ENCODE results near the gene SEZ6L2.
A peak's percentile ranks its signal among the peaks of the same experiment; 100 is the strongest.
"Not testable (repeated sequence)": the region's sequence is repeated elsewhere in the genome, so short reads cannot be mapped to it uniquely, and the experiment has no call there.

Gene SEZ6L2

DNA sequence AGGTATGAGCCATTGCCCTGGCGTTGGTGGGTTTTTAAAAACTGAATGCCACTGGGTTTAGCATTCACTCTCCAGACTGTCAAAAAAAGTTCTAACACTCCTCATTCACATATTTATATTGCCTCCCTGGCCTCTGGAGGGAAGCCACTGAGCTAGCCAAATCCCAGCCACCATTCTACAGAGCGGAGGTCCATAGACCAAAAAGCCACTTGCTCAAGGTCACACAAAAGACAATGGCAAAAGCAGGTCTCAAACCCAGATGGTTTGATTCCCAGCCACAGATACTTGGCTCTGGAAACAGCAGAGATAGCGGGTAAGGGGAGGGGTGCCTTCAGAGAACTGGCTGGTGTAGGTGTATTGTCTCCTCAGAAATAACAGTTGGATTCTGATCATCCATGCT is 18.3 kb downstream of the SEZ6L2 start:
- DNase-seq = no peak

DNA sequence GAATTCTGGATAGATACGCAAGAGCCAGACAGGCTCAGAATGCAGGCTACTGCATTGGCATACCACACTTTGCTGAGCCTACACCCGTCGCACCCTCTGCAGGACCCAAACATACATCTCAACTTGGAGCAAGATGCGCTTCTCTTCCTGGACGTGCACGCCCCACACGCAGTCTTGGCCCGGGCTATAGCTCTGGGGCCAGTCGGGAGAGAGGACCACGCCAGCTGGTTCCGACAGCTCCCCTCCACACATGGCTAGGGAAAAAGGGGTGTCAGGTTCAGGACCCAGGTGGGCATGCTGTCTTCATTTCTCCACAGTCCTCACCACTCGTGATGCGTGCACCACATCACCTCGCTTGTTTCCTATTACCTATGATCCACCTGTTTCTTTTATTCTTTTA is 21.2 kb downstream of the SEZ6L2 start:
- no peak for DNase-seq

DNA sequence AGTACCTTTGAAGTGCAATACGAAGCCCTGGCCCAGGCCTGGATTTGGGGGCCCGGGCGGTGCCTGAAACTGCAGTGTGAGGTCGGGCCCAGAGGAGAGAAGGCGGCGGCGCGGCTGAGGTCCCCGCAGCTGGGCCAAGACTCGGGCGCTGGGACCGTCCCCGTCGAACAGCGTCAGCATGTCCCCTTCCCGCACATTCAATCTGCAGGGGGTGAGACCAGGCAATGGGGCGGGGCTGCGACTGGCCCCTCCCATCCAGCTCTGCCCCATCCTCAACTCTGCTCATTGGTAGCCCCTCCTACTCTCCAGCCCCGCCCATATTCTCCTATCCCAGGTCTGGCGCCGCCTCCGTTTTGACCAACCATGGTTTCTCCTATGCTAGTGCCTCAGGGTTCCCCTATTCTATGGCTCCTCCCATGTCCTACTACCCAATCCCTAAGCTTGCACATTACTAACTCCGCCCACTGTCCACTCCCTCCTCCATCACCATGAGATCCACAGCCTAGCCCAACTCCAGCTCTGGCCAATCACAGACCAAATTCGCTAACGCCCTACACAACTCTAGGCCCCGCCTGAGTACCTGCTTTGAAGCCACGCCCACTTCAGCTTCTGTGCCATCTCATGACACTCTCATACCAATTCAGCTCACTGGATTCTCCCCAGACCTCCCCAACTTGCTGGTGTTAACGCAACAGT is 21.9 kb downstream of the SEZ6L2 start:
- peak; percentile 92 for DNase-seq

DNA sequence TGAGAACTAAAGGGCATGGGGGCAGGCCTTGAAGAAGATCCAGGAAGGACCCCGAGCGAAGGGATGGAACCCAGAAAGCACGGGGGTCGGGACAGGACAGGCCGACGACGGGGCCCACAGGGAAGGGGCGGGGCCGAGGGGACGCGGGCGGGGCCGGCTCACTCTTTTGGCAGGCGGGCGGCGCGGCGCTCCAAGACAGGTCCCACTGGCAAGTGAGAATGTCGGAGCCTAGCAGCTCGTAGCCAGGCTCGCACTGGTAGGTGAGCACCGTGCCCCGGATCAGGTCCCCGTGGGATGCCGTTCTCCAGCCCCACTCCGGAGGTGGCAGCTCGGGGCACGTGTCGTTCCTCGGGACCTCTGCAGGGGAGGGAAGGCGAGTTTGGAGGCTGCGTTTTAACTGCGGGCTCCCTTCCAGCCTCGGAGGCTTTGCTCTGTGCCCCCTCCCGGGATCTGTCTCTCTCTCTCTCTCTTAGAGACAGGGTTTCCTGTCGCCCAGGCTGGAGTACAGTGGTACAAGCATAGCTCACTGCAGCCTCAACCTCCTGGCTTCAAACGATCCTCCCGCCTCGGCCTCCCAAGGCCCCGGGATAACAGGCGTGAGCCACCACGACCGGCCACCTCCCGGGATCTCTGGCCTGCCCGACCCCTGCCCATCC is 22.6 kb downstream of the SEZ6L2 start:
- peak; percentile 70 for DNase-seq

DNA sequence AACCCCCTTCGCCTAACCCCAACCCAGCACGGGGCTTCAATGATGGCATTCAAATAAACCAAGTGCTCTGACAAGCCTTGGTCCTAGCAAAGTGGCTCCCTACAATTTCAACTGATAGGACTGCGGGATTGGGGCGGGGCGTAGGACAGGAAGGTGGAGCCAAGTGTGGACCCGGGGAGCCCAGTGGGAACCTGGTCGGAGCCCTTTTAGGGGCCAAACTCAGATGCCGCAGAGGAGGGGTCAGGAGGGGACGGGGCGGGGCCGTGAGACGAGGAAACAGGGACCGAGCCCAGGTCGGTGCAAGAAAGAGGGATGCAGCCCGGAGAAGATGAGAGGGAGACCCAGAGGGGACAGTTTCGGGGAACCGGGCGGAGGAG is 23.1 kb downstream of the SEZ6L2 start:
- DNase-seq = no peak

DNA sequence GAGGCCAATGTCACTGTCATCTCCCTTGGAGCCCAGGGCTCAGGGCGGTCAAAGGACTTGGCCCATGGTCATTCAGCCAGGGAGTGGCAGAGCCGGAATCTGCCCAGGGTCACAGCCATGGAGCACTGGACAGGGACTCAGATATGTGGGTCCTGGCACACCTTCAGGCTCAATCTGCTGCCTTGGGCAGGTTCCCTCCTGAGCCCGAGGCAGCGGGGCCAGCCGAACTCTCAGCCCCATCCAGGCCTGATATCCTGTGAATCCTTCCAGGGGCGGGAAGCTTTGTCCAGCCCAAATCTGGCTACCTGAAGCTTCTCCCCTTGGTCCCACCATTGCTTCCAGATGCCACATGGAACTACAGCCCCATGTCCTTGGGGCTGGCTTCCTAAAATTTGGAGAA is 24.1 kb downstream of the SEZ6L2 start:
- no peak for DNase-seq

DNA sequence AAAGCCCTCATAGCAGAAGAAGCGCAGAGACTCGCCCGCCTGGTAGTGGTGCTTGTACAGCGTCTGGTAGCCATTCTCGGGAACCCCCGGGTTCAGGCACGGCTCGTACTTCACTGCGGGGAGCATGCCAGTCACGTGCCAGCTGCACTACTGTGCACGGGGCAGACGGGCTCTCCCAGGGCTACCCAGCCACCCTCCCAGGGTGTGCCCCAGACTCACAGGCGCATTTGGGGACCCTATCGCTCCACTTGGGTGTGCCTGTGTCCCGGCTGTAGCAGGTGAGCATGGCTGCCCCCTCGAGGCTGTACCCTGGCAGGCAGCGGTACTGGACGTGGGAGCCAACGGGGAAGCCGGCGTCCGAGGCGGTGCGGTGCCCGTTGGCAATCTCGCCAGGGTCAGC is 26.0 kb downstream of the SEZ6L2 start:
- no peak for DNase-seq

DNA sequence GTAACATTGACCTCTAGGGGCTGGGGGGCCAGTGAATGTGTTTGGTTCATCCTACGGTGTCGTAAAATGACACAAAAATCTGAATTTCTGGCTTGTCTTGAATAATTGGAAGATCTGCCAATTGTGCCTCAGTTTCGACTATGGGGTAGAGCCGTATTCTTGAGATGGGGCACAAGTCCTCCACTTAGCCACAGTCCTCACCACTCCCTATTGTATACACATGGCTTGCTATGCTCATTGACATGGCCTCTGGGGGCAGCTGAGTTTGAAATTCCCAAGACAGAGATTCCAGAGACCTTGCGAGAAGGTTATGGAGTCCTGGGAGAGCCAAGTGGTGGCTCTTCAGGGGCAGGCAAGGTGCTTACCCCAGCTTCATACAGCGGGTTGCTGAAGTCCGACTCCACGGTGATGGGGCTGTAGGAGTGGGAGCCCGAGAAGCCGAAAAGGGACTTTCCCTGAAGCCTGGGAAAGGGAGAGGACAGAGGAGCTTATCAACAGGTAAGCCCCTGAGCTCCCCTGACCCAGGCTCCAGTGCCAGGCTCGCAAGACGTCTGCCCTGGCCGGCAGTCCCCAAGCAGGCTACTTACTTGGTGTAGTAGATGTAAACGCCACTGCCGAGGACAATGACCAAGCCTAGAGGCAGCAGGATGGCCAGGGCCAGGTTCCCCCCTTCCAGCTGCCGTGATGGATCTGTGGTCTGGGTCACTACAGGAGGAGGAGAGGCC is 27.4 kb downstream of the SEZ6L2 start:
- no peak for DNase-seq

DNA sequence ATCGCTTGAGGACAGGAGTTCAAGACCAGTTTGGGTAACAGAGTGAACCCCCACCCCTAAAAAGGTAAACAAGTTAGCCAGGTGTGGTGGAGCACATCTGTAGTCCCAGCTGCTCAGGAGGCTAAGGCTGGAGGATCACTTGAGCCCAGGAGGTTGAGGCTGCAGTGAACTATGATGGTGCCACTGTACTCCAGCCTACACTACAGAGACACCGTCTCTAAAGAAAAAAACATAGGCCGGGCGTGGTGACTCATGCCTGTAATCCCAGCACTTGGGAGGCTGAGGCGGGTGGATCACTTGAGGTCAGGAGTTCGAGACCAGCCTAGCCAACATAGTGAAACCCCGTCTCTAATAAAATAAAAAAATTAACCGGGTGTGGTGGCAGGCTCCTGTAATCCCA is 30.3 kb downstream of the SEZ6L2 start:
- DNase-seq = not testable (repeated sequence)

DNA sequence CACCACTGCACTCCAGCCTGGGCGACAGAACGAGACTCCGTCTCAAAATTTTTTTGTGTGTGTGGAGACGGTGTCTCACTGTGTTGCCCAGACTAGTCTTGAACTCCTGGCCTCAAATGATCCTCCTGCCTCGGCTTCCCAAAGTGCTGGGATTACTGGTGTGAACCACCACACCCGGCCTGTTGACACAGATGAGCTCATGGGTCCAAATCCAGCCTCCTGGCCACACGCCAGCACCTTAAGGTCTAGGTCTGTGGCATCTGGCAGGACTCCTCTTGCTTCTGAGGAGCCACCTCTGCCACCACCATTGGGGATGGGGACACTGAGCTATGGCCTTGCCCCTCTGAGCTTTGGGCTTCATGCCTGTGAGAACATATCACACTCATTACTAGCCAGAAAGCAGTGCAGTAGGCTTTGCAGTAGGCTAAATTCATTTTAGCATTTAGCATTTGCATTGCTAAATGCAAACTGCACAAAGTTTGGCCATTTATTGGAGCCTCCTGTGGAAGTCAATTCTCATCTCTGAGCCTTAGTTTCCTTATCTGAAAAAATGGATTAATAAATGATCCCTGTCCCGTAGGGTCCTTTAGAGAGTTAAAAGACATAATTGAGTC is 30.8 kb downstream of the SEZ6L2 start:
- DNase-seq = no peak

DNA sequence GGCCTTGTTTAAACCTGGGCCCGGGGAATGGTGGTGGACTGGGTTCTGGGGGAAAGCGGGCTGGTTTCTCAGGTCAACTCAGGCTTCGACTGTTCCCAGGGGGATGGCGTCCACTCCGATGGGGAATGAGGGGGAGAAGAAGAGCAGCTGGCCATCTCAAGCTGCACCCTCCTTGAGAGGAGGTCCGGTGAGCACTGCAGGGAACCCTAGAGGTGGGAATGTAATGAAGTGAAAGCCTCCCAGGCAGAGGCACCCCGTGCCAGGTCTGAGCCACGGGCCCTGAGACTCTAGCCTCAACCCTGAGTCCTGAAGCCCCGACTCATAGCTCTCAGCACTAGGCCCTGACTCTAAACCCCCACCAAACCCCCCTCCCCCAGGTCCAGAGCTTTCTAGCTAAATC is 35.1 kb downstream of the SEZ6L2 start:
- DNase-seq = no peak

DNA sequence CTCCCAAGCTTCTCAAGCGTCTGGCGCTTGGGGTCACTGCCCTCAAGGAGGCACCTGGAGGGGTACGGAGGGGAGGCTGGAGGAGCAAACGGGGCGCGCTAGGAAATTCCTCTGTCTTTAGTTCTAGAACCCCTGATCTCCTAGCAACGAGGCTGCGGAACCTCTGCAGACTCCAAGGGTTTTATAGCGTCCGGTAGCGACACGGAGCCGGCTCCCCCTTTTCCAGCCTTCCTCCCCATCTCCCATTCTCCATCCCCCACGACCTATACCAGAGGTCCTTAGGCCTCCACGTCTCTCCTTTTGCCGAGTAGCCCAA is 35.7 kb downstream of the SEZ6L2 start:
- no peak for DNase-seq

DNA sequence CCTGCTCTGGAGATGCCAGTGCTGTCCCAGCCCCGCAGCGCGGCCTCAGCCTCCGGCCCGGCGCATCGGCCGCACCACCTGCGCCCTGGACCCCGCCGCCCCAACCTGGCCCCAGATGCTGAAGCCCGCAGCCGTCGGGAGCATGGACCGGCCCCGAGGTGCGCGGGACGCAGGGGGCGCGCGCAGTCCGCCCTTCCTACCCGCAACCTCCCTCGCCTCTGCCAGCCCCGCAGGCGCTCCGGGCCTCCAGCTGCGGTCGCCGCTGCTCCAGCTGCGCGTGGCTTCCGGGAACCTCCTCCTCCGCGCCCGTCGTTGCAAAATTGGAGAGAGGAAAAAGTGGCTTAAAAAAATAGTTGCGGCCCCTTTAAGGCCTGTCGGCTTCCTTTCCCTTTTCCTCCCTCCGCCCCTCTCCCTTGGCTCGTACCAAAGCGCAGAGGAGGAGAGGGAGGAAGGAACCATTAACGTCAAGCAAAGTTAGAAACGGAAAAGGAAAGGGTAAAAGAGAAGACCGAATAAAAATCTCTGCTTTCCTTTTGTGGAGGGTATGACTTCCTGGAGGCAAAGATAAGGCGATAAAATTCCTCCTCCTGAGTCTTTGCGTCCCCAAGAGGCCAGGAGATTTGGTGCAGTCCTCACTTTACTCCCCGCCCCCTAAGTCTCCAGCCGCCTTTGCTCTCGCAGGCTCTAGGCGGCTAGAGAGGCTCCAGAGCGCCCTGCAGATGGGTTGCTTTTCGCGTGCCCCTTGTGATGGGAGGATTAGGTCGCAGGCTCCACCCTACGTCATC is 36.3 kb downstream of the SEZ6L2 start, which contains the start of gene CDIPT:
Gene CDIPT, minus strand, starts transcription at position 343 of the 785 bp plus-strand sequence. CDS start 369 bp downstream, outside the sequence.
- peak; percentile 96 for DNase-seq

DNA sequence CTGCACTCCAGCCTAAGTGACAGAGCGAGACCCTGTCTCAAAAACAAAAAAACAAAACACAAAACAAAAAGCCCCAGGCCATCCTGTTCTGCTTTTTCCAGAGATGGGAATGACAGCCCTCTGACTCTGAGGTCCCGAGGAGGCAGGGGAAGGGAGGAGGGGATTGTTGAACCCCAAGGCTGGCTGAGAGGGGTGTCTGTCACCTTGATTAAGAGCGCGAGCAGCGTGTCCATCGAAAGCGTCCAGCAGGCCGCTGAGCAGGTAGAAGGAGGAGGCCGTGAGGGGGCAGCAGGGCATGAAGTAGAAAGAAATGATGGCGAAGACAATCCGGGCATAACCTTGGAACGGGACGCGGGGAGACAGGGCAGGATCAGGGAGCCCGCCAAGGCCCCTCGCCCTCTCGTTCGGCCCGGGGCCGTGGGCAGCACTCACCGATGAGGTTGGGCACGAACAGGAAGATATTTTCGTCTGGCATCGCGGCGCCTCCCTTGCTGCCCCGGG is 36.9 kb downstream of the SEZ6L2 start:
- DNase-seq = peak; percentile 67

DNA sequence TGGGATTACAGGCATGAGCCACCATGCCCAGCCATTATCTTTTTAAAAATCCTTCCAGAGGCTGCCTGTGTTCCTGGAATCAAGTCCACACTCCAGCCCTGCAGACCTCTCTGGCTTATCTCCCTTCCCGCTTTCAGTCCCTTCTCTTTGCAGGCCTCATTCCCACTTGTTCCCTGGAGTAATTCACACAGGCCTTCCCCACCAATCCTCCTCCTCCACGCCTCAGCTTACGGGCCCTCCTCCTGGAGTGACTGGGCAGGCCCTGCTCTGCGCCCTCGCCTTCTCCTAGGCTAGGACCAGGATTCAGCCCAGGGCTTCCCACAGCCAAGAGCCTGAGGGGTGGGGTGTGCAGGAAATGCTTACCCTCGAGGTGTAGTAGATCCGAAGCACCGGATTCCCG is 39.1 kb downstream of the SEZ6L2 start:
- DNase-seq = no peak

DNA sequence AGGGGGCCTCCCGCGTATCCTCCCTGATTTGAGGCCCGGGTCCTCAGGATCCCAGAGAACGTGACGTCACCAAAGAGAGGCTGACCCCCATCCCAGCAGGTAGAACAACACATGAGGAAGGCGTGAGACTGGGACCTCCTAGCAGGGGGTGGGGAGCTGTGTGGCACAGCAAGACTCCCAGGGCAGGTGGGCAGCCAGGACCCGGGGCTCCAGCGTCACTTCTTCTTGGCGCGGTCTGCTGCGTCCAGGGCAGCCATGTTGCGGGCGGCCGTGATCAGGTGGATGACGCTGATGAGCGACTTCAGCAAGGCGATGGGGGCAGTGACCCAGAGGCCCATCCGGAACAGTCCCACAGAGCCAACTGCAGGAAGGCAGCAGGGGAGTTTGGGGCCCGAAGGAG is 40.4 kb downstream of the SEZ6L2 start:
- no peak for DNase-seq

DNA sequence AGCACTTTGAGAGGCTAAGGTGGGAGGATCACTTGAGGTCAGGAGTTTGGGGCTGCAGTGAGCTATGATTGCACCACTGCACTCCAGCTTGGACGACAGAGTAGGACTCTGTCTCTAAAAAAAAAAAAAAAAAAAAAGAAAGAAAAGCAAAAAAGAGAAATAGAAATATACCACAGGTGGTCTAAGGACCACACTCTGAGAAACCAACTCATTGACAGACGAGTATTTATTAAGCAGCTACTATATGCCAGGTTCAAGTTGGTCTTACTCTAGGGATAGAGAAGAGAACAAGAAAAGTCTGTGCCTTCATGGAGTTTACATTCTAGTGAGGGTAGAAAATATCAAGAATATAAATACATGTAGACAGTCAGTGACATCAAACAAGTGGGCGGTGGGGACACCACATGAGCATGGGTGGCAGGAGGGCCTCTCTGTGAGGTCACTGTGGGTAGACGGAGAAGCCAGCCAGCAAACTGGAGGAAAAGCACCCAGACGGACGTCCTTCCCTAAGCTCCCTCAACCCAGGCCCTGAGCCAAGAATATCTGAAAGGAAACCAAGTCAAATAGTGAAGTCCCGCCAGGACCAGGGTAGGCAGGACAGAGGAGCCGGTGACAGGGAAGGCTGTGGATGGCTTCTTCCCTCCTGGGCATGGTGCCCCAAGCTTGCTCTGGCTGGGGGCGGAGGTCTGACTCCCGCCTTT is 41.1 kb downstream of the SEZ6L2 start:
- DNase-seq = no peak

DNA sequence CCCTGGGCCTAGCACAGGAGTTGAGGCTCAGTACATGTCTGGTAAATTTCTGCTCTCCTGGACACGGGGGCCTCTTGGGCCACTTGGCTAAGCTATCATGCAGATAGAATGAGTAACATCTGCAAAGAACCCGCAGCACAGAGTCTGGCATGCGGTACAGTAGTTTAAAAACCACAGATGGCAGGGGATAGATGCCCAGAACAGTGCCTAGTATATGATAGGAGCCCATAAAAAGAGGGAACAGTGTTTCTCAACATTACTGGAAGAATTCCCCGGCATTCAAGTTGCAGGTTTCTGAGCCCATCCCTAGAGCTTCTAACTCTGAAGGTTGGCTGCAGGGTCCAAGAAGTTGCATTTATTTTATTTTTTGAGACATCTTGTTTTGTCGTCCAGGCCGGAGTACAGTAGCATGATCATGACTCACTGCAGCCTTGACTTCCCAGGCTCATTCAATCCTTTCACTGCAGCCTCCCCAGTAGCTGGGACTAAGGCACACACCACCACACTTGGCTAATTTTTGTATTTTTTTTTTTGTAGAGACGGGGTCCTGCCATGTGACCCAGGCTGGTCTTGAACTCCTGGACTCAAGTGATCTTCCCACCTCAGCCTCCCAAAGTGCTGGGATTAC is 42.1 kb downstream of the SEZ6L2 start:
- DNase-seq = no peak

DNA sequence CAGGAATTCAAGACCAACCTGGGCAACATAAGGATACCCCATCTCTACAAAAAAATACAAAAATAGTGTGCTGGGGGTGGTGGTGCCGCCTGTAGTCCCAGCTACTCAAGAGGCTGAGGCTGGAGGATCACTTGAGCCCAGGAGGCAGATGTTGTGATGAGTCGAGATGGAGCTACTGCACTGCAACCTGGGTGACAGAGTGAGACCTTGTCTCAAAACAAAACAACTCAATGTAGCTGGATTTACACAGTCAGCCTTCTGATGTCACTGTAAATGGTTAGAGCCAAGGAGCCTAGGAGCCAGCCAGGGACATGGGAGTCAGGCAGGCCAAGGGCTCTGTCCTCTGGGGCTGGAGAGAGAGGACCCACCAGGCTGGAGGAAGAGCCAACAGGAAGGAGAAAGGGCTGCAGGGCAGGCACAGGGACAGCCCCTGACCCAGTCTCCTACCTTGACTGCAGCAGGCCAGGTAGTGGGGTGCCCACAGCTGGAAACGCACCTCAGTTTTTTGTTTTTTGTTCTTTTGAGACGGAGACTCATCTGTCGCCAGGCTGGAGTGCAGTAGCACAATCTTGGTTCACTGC is 44.7 kb downstream of the SEZ6L2 start:
- no peak for DNase-seq

DNA sequence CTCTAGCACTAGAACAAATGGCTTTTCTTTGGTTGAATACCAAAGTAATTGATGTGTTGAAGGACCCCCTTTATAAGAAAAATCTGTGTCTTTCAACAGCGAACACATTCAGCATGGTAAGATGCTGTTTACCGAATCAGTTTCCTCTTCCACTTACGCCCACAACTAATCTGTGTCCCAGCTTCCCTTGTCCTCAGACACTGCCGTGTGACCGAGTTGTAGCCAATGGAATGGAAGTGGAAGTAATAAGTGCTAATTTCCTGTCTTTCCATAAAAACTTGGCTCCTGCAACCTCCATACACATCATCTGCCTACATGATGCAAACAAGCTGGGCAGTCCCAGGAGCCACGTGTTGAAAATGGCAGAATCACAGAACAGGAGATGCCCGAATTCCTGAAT is 46.7 kb downstream of the SEZ6L2 start:
- no peak for DNase-seq

DNA sequence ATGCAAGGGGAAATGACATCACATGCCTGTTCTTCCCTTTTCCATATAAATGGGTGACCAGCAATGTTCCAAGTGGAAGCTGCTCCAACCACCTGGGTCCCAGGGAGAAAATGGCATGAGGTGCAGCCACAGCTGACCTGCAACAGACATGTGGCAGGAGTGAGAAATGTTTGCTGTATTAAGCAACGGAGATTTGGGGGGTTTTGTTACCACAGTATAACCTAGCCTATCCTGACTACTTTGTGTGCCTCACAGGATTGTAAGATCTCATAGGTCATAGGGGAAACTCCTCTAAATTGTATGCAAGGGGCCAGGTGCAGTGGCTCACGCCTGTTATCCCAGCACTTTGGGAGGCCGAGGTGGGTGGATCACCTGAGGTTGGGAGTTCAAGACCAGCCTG is 48.4 kb downstream of the SEZ6L2 start:
- DNase-seq = no peak
